HG02642 (cell line): ENCODE measurements around the gene ZNF804A.
"Not testable (repeated sequence)": the region's sequence is repeated elsewhere in the genome, so short reads cannot be mapped to it uniquely, and the experiment has no call there.

Experiments used
- ATAC-seq: cut with Tn5 transposase; IDR thresholded peaks from one replicate; pipeline ENCODE4 v1.9.1; 2021; ENCODE audit warnings: mild to moderate bottlenecking; ENCODE audit not compliant: unreplicated experiment, poor library complexity

The ZNF804A gene

GRCh38 chr2:184793176-184793575 is 194.8 kb downstream of the ZNF804A start:
- ATAC-seq, result no peak

DNA sequence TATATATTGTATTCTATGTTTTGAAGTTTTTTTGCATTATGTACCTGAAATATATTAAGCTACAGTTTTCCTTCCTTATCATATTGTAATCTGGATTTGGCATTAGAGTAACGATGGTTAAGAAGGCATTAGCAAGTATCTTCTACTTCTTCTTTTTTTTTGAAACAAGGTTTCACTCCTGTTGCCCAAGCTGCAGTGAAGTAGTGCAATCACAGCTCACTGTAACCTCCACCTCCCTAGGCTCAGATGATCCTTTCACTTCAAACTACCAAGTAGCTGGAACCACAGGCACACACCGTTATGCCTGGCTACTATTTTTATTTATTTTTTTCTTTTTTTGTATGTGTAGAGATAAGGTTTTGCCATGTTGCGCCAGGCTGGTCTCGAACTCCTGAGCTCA is 201.1 kb downstream of the ZNF804A start:
- no peak for ATAC-seq

DNA sequence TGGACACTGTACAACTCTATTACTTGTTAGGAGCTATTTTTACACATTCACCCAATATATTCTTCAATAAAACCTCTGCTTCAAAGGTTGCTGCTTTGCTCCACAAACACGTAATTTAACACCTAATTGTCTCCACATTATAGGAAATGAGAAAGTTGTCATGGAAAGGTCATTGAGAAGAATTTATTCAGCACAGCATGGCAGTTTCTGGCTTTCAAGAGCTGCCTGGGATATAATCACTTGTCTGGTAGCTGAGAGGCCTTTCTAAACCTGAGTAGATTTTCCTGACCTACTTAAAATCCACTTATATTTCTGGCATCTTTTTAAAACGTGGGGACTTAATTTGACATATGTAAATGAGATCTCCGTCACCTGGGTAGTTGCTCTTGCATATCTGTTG is 216.1 kb downstream of the ZNF804A start:
- ATAC-seq, result no peak

DNA sequence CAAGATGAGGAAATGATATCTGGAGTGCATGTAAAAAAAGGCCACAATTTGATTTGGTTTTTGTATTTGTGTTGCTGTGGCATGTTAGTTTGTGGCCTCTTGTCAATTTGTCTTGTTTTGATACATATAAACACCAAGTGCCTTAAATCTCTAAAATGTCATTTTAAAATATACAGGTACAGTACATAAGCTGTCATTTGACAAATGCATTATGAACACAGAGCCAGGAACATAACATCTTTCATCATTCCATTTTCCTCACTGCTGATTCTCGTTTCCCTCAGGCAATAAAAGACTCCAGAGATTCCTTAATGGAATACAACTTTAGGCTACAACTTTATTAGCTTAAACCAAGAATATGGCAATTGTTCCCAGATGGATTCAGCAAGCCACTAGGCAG is 217.5 kb downstream of the ZNF804A start:
- no peak for ATAC-seq

DNA sequence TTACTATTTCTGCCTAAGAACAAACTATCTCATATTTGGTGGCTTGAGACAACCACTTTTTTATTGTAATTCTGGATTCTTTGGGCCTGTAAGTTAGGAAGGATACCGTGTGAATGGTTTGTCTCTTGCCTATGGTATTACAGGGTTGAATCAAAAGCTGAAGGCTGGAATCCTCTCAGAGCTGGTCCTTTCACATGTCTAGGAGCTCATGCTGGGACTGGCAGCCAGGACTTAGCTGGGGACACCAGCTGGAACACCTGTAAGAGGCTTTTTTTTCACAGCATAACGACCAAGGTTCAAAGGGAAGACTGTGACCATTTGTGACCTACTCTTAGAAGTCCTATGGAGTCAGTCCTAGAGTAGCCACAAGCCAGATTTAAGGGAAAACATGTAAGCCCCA is 226.3 kb downstream of the ZNF804A start:
- ATAC-seq, result no peak

GRCh38 chr2:184830531-184830930 is 232.2 kb downstream of the ZNF804A start:
- ATAC-seq, result no peak

GRCh38 chr2:184834699-184835397 is 236.5 kb downstream of the ZNF804A start:
- ATAC-seq, result no peak

- ATAC-seq, result no peak
Observed at GRCh38 chr2:184835398-184835715, 237.0 kb downstream of the ZNF804A start.

GRCh38 chr2:184847331-184847730 is 249.0 kb downstream of the ZNF804A start:
- no peak for ATAC-seq

- ATAC-seq, result no peak
Observed at GRCh38 chr2:184849516-184849915, 251.2 kb downstream of the ZNF804A start.

DNA sequence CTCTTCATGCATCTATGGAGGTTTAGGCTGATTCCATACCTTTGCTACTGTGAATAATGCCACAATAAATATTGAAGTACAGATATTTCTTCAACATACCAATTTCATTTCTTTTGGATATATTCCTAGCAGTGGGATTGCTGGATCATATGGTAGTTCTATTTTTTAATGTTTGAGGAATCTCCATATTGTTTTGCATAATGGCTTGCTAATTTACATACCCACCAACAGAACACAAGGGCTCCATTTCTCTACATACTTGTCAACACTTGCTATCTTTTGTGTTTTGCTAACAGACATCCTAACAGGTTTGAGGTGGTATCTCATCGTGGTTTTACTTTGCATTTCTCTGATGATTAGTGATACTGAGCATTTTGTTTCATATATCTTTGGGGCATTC is 253.2 kb downstream of the ZNF804A start:
- no peak for ATAC-seq

DNA sequence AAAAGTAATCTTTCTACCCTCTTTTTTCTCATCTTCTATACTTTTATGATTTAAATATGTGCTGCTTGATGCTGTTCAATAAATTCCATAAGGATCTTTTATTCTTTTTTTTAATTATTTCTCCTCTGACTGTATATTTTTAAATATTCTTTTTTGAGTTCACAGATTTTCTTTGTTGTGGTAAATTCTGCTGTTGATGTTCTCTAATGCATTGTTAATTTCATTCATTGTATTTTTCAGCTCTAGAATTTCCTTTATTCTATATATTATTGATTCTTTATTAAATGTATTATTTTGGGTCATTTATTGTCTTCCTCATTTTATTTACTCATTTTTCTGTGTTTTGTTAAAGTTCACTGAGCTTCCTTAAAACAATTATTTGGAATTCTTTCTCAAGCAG is 260.9 kb downstream of the ZNF804A start:
- no peak for ATAC-seq

- ATAC-seq, result no peak
Observed at GRCh38 chr2:184860744-184861143, 262.4 kb downstream of the ZNF804A start.

DNA sequence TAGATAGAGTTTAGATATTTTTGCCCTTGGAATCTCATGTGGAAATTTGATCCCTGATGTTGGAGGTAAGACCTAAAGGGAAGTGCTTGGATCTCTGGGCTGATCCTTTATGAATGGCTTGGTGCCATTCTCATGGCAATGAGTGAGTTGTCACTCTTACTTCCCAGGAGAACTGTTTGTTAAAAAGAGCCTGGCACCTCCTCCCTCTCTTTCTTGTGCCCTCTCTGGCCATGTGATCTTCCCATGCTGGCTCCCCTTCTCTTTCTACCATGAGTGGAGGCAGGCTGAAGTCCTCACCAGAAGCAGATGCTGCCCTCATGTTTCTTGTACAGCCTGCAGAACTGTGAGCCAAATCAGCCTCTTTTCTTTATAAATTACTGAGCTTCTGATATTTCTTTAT is 276.9 kb downstream of the ZNF804A start:
- ATAC-seq, result no peak

DNA sequence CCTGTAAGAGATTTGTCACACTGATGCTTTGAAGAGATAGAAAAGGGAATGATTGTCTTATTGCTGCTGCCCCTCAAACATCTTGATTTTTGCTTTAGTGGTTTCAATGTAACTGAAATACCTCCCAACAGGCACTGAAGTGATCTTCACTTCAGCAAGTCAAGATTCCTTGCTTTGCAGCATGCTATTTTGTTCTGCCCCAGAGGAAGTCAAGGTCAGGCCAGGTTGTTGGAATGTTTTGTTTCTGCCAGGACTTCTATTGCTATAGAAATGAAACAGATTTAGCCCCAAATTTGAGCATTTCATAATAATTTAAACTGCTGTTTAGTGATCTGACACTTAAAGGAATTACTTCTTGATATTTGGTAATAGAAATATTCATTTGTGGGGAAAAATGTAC is 277.6 kb downstream of the ZNF804A start:
- ATAC-seq, result no peak

DNA sequence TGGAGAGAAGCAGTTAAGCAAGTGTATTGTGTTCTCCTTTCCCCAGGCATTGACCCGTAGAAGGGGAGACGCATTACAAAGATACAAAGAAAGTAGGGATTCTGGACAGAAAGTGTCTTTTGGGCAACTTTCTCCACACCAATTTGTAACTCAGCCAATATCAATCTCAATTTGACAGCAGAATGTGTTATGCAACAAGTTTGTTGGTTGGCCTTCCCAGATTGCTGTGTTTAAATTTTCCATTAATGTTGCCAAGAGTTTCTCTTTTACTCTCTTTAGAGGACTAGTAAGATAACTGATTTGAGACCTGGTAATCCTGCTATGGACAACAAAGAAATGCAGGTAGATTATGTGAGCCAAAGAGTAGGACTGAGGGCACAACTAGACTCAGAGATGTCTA is 279.6 kb downstream of the ZNF804A start:
- no peak for ATAC-seq

DNA sequence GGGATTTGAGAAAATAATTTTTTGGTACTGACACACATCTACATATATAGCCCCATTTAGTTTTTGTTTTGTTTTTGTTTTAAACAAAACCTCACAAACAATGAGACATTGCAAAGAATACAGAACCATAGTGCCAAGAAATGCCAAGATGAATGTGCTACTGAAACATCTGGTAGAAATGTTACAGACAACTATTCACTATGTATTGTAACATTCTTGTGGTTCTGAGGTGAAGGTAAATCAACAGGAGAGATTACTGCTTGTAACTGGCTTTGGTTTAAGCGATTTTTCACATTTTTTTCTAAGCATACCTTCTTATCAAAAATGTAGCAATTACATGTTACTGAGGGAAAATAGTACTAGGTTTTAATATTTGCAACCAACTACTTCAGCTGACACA is 281.3 kb downstream of the ZNF804A start:
- no peak for ATAC-seq

GRCh38 chr2:184886585-184886984 is 288.3 kb downstream of the ZNF804A start:
- ATAC-seq, result not testable (repeated sequence)

DNA sequence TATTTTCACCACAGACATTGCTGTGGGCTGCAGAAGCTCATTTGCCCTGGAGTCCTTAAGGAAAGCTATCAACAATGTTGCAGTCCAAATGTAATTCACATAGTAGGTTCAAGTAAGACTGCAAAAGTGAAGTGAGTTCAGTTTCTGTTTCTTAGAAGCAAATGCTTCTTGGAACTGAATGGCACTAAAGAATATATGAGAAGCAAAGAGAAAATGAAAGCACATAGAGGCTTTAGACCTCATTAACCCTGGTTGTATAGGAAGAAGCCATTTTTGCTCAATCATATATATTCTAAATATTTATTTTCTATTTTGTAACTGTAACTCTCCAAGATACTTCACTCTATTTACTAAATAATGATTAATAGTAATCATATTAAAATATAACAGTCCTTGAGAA is 292.0 kb downstream of the ZNF804A start:
- no peak for ATAC-seq

- ATAC-seq, result no peak
Observed at GRCh38 chr2:184904991-184905390, 306.7 kb downstream of the ZNF804A start.

DNA sequence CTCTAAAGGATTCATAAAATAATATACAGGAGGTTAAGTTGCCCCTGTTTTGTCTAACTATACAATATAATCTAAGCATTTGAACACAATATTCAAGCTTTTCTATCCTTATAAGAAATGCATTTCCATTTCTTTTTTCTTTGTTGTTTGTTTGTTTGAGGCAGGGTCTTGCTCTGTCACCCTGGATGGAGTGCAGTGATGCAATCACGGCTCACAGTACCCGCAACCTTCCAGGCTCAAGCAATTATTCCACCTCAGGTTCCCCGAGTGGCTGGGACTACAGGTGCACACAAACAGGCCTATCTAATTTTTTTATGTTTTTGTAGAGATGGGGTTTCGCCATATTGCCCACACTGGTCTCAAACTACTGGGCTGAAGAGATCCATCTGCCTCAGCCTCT is 307.8 kb downstream of the ZNF804A start:
- no peak for ATAC-seq

GRCh38 chr2:184906709-184907108 is 308.4 kb downstream of the ZNF804A start:
- ATAC-seq, result no peak

DNA sequence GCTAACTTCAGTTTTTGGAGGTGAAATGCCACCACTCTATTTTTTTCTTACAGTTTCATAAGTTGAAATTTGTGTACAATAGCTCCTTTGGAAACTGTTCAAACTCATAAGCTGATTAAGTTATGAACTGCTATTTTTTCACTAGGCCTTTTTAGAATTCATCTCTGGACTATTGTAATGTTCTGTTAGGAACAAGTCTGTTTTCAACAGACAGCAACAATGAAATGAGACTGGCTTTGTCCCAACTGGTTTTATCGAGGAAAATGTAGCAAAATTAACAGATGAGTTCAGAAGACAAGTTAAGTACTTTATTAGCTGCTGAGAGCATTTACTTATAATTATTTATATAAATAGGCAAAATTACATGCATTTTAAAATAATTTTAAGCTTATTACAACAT is 310.6 kb downstream of the ZNF804A start:
- ATAC-seq, result no peak
